PC-9 (cell line): Measurements from ENCODE around the gene TRAPPC10. TPM values are rescaled to one million over a fixed set of nuclear protein-coding genes. Genes with fewer than 3 reads are reported as not detected.

Source experiments
- BruUV-seq: library from RNA; stranded (reverse); fragments of 400-500 nt; replicated peaks from 2 replicates; lab custom pipeline; 2021; lab: Mats Ljungman, UMichigan
- CTCF ChIA-PET: fragments of 300-600 bp; sonication (Branson Sonifier 250); formaldehyde crosslinking; loops from one replicate; lab custom pipeline; 2022; ENCODE audit warnings: antibody characterized with exemption; lab: Charles Lee
- POLR2A ChIA-PET: fragments of 300-600 bp; sonication (Branson Sonifier 250); formaldehyde crosslinking; loops from one replicate; lab custom pipeline; 2022; ENCODE audit warnings: antibody characterized with exemption; ENCODE audit not compliant: unreplicated experiment; lab: Charles Lee
- DNase-seq, 2 experiments: peaks; one replicate each; pipeline versions ENCODE4 v3.0.0 to v3.0.0-alpha.2; 2015 to 2022; ENCODE audit warnings: mixed read lengths in 1 of 2
- H2AFZ ChIP-seq: fragments of 200-600 bp; sonication (generic); 2 replicates; pipeline ENCODE4 v1.8.1; 2017; ENCODE audit warnings: antibody characterized with exemption
- H3F3A ChIP-seq: fragments of 200-600 bp; sonication (generic); 2 replicates; pipeline ENCODE4 v1.8.1; 2017; ENCODE audit warnings: antibody characterized with exemption, mild to moderate bottlenecking, low read depth; ENCODE audit not compliant: insufficient read depth
- H3K27ac ChIP-seq: fragments of 200-600 bp; sonication (generic); 2 replicates; pipeline ENCODE4 v1.6.1; 2016; ENCODE audit warnings: mixed run types
- H3K27me3 ChIP-seq: fragments of 200-600 bp; sonication (generic); 2 replicates; pipeline ENCODE4 v1.6.1; 2016; ENCODE audit warnings: low read depth, mixed run types; ENCODE audit not compliant: insufficient read depth
- H3K36me3 ChIP-seq: fragments of 200-600 bp; sonication (generic); 2 replicates; pipeline ENCODE4 v1.6.1; 2016; ENCODE audit warnings: low read depth, mixed run types
- H3K4me1 ChIP-seq: fragments of 200-600 bp; sonication (generic); replicated peaks from 2 replicates; pipeline ENCODE4 v1.6.1; 2016; ENCODE audit warnings: mixed run types; ENCODE audit not compliant: insufficient read depth
- H3K4me2 ChIP-seq: fragments of 200-600 bp; sonication (generic); 2 replicates; pipeline ENCODE4 v1.6.1; 2017; ENCODE audit warnings: mixed run types
- H3K4me3 ChIP-seq: fragments of 200-600 bp; sonication (generic); 2 replicates; pipeline ENCODE4 v1.6.1; 2016; ENCODE audit warnings: mixed run types
- H3K79me2 ChIP-seq: fragments of 200-600 bp; sonication (generic); 2 replicates; pipeline ENCODE4 v1.6.1; 2017; ENCODE audit warnings: low read depth, mixed run types
- H3K9me2 ChIP-seq: fragments of 200-600 bp; sonication (generic); 2 replicates; pipeline ENCODE4 v1.8.1; 2017; ENCODE audit warnings: mild to moderate bottlenecking; ENCODE audit not compliant: insufficient read depth
- H3K9me3 ChIP-seq: fragments of 200-600 bp; sonication (generic); 2 replicates; pipeline ENCODE4 v1.8.1; 2016; ENCODE audit warnings: low read depth; ENCODE audit not compliant: insufficient read depth
- H4K20me1 ChIP-seq: fragments of 200-600 bp; sonication (generic); 2 replicates; pipeline ENCODE4 v1.8.1; 2017; ENCODE audit not compliant: insufficient read depth
- CTCF ChIP-seq: fragments of 200-600 bp; sonication (generic); conservative IDR thresholded peaks from 2 replicates; pipeline ENCODE4 v1.6.1; 2017; ENCODE audit warnings: mixed run types, antibody characterized with exemption, mild to moderate bottlenecking, moderate library complexity
- EZH2 ChIP-seq: fragments of 200-600 bp; sonication (generic); IDR thresholded peaks from 2 replicates; pipeline ENCODE4 v1.8.0; 2017; ENCODE audit warnings: antibody characterized with exemption, low read depth
- intact Hi-C: fragments of 100-400 bp; cut with micrococcal nuclease; formaldehyde crosslinking; loops from one replicate; pipeline ENCODE4 v1.10.0; 2022; ENCODE audit not compliant: unreplicated experiment
- total RNA-seq: library from RNA; stranded (reverse); gene quantifications from 2 replicates; pipeline ENCODE4 v1.2.3, GENCODE V29; 2021

Gene TRAPPC10
- total RNA-seq, 1 experiment from 2014 or later, result 27.2 TPM

- Histone ChIP-seq H4K20me1 (no peaks in the 10 kb centered on the region), H3K27me3 (no peaks in the 10 kb centered on the region), H3K27ac (no peak overlapping the region), H3K4me1 (no peaks in the 10 kb centered on the region), H3K9me2 (no peaks in the 10 kb centered on the region), H3F3A (no peaks in the 10 kb centered on the region), H3K4me3 (no peak overlapping the region), H3K36me3 (peaks cover 6% of the 10 kb centered on the region; the same call in 1 of the 2 replicates), H3K4me2 (no peak overlapping the region), H2AFZ (no peak overlapping the region), H3K79me2 (no peaks in the 10 kb centered on the region), H3K9me3 (no peaks in the 10 kb centered on the region)
- TF ChIP-seq CTCF (no peak), EZH2 (no peak)
- no TSS peak for BruUV-seq
- intact Hi-C loops, result no loop called here
- DNase-seq, result no peak
- ChIA-PET CTCF (interaction anchor here (0.6 kb wide), 1 partner anchor 102 kb away, joined by 4 read pairs; no protein-coding TSS in a partner anchor), POLR2A (no interaction called here)
Observed at GRCh38 chr21:44071359-44072104, 59.4 kb downstream of the TRAPPC10 start.

- CTCF ChIA-PET, result no interaction called here
- Histone ChIP-seq H3K27me3 (no peaks in the 10 kb centered on the region), H3K4me1 (no peaks in the 10 kb centered on the region), H3K4me3 (no peak overlapping the region), H3K4me2 (no peak overlapping the region), H2AFZ (no peak overlapping the region), H3K36me3 (peaks cover 6% of the 10 kb centered on the region; the same call in 1 of the 2 replicates), H3K9me3 (no peaks in the 10 kb centered on the region), H3K9me2 (no peaks in the 10 kb centered on the region), H3K79me2 (no peaks in the 10 kb centered on the region), H3K27ac (no peak overlapping the region), H3F3A (no peaks in the 10 kb centered on the region), H4K20me1 (no peaks in the 10 kb centered on the region)
- TF ChIP-seq CTCF, result no peak
- no peak for TF ChIP-seq EZH2
- POLR2A ChIA-PET, result no interaction called here
- DNase-seq, result no peak
- intact Hi-C loops, result no loop called here
- no TSS peak for BruUV-seq
Observed at GRCh38 chr21:44072111-44072510, 60.0 kb downstream of the TRAPPC10 start.

GRCh38 chr21:44074315-44074958 lies 62.3 kb downstream of the TRAPPC10 start:
- POLR2A ChIA-PET, result interaction anchor here (0.6 kb wide), 1 partner anchor 56 kb away, joined by 4 read pairs; no protein-coding TSS in a partner anchor
- no TSS peak for BruUV-seq
- no peak for DNase-seq
- CTCF ChIA-PET, result no interaction called here
- TF ChIP-seq EZH2, result no peak
- no peak for TF ChIP-seq CTCF
- Histone ChIP-seq H3K36me3 (peaks cover 6% of the 10 kb centered on the region; the same call in 1 of the 2 replicates), H3K79me2 (no peaks in the 10 kb centered on the region), H3K9me2 (no peaks in the 10 kb centered on the region), H2AFZ (no peak overlapping the region), H3K4me3 (no peak overlapping the region), H3K4me2 (no peak overlapping the region), H3K4me1 (no peaks in the 10 kb centered on the region), H3K9me3 (no peaks in the 10 kb centered on the region), H4K20me1 (no peaks in the 10 kb centered on the region), H3F3A (no peaks in the 10 kb centered on the region), H3K27ac (no peak overlapping the region), H3K27me3 (no peaks in the 10 kb centered on the region)
- intact Hi-C loops, result no loop called here
